HG03342 (cell line): ENCODE data around the gene USH2A.
"Not testable (repeated sequence)": the region's sequence is repeated elsewhere in the genome, so short reads cannot be mapped to it uniquely, and the experiment has no call there.

Source experiments
- ATAC-seq: cut with Tn5 transposase; IDR thresholded peaks from one replicate; pipeline ENCODE4 v1.9.1; 2021; ENCODE audit warnings: mild to moderate bottlenecking, moderate library complexity; ENCODE audit not compliant: unreplicated experiment

The USH2A gene

DNA sequence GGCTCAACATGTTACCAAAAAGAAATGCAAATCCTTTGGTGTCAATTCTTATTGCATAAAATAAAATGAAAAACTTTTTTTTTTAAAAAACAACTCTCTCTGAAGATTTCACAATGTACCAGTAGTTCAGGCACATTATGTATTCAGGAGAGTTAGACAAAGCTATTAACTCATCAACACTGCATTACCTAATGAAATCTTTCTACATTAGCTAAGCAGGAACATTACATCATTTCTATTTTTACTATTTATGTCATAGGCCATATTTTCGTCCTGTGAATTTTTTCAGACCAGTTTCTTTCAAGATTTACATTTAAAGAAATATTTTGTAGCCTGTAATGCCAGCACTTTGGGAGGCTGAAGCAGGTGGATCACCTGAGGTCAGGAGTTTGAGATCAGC is 366.2 kb downstream of the USH2A start:
- no peak for ATAC-seq

DNA sequence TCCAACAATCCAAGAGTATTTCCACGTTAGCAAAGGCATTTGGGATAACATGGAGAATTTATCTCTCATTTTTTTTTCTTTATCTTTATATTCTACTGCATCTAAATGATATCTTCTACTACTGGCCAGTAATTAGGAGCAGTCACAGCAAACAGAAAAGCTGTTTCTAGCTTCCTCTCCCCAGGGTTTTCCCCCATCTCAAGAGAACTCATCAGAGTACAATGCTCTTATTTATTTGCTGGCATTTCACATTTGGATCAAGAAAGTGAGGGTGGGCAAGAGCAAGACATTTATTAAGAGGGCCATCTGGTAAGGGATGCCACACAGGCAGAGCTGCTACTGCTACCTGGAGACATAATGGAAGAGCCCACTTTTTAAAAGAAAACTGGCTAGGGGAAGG is 368.2 kb downstream of the USH2A start:
- ATAC-seq = no peak

DNA sequence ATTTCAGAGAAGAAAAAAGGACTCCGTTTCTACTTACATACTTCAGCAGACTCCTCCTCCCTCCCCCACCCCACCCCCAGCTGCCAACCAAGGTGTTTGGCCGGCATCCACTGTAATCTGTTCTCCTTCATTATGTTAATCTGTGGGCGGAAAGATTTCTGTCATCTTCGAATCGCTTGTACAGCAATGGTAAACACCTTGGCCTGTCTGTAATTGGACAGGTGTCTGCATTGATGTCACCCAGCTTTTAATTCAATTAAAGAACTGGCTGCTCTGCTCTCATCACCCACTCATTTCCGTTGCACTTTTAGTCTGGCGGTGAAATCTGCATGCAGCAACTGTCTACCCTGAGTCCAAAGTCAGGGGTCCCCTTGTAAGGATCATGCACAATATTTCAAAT is 368.6 kb downstream of the USH2A start:
- no peak for ATAC-seq

- no peak for ATAC-seq
These were observed 372.2 kb downstream of the USH2A start for GRCh38 chr1:216051071-216051470.

DNA sequence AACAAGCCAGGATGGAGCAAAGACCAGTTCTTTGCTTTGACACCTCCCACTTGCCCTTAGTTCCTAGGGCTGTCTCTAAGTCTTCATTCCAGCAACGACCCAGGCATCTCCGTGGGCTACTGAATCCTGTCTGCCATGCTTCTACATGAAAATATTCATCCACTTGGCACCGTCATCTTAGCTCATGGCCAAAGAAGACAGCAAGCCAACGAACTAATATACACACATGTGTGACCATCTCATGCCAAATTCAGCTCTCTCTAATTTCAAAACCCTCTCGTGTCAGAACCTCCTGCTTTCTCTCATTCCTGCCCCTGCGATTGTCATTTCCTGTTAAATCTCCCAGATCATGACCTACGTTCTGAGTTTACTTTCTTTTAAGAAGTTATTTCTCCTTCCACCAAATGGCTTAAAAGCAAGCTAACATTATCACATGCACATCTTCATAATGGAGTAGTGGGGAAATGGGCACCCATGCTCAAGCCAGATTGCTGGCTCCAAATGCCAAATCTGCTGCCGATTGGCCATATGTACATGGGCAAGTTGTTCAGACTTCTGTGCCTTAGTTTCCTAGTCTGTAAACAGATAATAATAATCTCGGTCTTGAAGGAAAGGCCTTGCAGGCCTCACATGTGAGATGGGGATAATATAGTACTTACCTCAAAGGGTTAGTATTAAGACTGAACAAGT is 373.4 kb downstream of the USH2A start:
- no peak for ATAC-seq

GRCh38 chr1:216047811-216048572 is 375.3 kb downstream of the USH2A start:
- ATAC-seq = no peak

- no peak for ATAC-seq
These were observed 376.9 kb downstream of the USH2A start for GRCh38 chr1:216046336-216046735.

GRCh38 chr1:216045400-216045799 is 377.8 kb downstream of the USH2A start:
- no peak for ATAC-seq

DNA sequence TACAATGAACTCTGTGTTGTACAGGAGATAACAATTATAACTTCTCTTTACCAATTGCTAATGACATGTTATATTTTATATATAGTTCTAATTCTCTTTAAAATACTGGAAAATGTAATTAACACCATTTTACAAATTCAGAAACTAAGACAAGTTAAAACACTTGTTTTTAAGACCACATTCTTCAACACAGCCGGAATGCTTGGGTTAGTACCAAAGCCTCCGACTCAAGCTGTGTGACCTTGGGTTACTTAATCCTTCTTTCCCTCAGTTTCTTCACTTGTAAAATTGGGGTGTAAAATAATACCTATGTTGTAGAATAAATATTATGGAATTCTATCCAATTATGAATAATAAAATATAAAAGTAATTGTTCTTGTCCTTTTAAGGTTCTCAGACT is 378.7 kb downstream of the USH2A start:
- ATAC-seq = no peak

DNA sequence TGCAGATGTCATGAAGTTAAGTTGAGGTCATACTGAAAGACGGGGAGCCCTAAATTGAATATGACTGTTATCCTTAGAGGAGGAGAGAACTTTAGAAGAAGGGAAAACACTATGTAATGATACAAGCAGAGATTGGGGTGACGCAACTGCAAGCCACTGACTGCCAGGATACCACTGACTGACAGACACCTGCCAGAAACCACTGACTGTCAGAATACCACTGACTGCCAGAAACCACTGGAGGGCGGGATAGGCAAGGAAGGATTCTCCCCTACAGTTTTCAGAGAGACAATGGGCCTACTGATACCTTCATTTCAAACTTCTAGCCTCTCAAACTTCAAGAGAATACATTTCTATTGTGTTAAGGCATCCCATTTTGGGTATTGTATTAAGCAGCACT is 388.7 kb downstream of the USH2A start:
- ATAC-seq = no peak

DNA sequence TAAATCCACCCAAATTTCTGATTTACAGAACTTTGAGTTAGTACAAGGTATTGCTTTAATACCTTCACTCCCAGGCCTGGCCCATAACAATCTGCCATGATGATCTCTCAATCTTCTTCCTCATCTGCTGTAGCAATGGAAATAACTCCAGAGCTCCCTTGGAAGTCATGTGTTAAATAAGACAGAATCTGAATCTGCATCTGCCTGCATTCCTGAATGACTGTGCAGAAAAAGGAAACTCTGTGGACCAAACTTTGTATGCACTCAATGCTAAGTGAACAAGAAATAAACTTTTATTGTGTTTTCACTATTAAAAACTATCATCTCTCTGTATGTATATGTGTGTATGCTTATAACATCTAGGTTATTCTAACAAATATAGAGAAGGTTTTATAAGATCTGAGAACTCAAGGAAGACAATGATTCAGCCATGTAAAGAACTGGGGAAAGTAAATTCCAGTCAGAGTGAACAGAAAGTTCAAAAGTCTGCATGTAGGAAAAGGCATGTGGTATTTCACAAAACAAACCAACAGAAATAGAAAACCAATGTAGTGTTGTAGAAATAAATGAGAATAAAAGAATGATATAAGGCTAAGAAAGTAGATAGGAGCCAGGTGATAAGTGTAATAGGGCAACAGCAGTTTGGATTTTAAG is 390.2 kb downstream of the USH2A start:
- no peak for ATAC-seq

DNA sequence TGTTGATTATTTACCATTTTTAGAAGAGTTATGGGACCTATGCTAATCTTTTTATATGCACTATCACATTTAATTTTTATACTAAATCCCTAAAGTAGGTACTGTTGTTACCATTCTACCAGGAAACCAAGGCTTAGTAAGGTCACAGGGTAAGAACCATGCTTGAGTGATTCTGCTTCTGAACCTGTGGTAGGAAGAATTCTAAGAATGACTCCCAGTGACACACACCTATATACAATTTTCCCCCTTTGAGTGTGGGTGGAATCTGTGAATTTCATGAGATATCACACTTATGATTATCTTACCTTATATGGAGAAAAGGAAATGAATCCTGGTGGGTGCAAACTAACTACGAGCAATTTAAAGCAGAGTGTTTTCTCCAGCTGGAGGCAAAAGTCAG is 391.0 kb downstream of the USH2A start:
- no peak for ATAC-seq

- no peak for ATAC-seq
These were observed 394.6 kb downstream of the USH2A start for GRCh38 chr1:216028631-216029030.

DNA sequence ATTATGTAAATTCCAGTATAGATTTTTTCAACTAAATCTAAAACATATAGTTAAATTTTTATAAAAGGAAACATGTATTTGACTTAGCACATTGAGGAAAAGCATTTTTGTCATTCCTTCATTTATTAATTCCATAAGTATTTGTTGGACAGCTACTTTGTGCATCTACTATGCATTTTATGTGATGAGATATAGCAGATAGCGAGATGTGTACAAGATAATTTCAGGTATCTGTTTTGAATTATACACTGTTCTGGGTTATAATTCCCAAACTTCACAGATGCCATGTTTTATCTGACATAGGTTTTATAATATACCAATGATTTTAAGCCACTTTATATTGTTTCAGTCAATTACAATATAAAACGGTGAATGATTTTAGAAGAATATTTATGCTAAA is 398.7 kb downstream of the USH2A start:
- no peak for ATAC-seq

DNA sequence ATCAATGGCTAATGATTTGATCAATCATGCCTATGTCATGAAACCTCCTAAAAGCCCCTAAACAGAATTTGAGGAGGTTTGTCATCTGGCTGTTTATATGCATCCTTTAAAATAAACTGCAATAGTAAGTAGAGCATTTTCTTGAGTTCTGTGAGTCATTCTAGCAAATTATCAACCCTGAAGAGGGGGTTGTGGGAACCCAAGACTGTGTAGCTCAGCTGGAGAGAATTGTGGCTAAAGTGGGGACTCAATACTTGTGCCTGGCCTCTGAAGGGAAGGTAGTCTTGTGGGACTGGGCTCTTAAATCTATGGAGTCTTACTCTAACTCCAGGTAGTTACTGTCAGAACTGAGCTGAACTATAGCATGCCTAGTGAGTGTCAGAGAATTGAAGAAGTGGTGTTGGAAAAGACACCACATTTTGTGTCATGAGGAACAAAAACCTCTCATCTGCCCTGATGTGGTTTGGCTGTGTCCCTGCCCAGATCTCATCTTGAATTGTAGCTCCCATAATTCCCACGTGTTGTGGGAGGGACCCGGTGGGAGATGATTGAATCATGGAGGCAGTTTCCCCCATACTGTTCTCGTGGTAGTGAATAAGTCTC is 402.4 kb downstream of the USH2A start:
- peak; percentile 48 for ATAC-seq

DNA sequence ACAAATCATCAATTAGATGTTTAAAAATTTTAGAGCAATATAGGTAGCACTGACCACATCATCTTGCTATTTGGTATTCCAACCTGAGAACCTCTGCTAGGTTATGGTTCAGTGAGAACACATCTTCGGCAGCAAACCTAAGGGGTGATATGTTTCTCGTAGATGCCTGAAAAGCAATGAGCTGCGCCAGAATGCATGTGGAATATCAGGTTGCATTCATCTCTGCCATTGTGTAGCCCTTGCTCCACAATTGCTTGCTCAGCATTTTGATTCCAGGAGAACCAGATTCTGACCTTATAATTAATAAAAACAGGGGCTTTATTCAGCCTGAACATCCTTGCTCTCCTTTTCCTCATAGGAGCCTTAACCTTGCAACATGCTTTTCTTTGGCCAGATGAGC is 408.1 kb downstream of the USH2A start:
- no peak for ATAC-seq

DNA sequence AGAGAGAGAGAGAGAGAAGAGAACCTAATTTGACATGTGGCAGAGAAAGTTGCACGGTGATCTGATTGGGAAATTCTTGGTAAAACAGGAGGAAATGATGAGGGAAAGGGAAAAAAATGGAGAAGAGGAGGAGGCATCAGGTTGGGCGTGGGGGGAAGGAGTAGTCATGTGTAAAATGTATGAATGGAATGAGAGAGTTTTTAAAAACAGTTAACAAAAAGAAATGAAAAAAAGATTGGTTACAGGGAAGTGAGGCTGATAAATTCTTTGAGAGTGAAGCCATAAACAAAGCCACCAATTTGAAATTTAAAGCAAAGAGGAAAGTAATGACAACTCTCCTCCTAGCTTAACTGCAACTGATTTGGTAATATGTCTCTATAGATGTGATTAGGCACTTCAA is 409.2 kb downstream of the USH2A start:
- no peak for ATAC-seq

DNA sequence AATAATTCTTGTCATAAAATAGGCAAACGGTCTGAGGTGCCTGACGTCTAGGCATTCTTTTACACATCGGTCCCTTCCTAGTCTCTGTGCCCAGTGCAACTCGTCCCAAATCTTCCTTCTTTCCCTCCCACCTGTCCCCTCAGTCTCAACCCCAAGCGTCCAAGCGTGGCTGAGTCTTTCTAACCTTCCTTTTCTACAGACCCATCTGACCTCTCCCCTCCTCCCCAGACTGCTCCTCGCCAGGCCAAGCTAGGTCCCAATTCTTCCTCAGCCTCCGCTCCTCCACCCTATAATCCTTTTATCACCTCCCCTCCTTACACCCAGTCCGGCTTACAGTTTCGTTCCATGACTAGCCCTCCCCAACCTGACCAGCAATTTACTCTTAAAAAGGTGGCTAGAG is 413.8 kb downstream of the USH2A start:
- not testable (repeated sequence) for ATAC-seq

GRCh38 chr1:216005916-216006315 is 417.3 kb downstream of the USH2A start:
- ATAC-seq = peak; percentile 99

GRCh38 chr1:215992620-215993019 is 430.6 kb downstream of the USH2A start:
- ATAC-seq = peak; percentile 65

GRCh38 chr1:215987092-215987875 is 436.0 kb downstream of the USH2A start:
- ATAC-seq = no peak
